Hepatocyte (in vitro differentiated cells): ENCODE data around the gene KIAA1671.

Source experiments
- EZH2 ChIP-seq: fragments of 200-600 bp; sonication (generic); IDR thresholded peaks from 2 replicates; pipeline ENCODE4 v1.6.1; 2016; ENCODE audit warnings: antibody characterized with exemption, mild to moderate bottlenecking, borderline replicate concordance
- TF ChIP-seq, protein P1 (sequence below): fragments of 200-600 bp; sonication (generic); IDR thresholded peaks from 2 replicates; pipeline ENCODE4 v1.5.1; 2016; ENCODE audit warnings: antibody characterized with exemption, mild to moderate bottlenecking; ENCODE audit not compliant: poor library complexity

GRCh38 chr22:25200967-25201366 lies 248.5 kb downstream of the KIAA1671 start:
- TF ChIP-seq, protein P1, sequence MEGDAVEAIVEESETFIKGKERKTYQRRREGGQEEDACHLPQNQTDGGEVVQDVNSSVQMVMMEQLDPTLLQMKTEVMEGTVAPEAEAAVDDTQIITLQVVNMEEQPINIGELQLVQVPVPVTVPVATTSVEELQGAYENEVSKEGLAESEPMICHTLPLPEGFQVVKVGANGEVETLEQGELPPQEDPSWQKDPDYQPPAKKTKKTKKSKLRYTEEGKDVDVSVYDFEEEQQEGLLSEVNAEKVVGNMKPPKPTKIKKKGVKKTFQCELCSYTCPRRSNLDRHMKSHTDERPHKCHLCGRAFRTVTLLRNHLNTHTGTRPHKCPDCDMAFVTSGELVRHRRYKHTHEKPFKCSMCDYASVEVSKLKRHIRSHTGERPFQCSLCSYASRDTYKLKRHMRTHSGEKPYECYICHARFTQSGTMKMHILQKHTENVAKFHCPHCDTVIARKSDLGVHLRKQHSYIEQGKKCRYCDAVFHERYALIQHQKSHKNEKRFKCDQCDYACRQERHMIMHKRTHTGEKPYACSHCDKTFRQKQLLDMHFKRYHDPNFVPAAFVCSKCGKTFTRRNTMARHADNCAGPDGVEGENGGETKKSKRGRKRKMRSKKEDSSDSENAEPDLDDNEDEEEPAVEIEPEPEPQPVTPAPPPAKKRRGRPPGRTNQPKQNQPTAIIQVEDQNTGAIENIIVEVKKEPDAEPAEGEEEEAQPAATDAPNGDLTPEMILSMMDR = no peak
- TF ChIP-seq EZH2 = no peak
